ENCODE measurements around the gene ADCK1. TPM values are rescaled to one million over a fixed set of nuclear protein-coding genes. Genes with fewer than 3 reads are reported as not detected.

Gene ADCK1
- total RNA-seq, 1 donor from 2014 or later = 10.8 TPM

GRCh38 chr14:77800814-77801213 is 905 bp downstream of the ADCK1 start:
- intact Hi-C loops (cut with DNase I) = no loop called here
- H3K27ac ChIP-seq = peak overlapping the region; percentile 83

DNA sequence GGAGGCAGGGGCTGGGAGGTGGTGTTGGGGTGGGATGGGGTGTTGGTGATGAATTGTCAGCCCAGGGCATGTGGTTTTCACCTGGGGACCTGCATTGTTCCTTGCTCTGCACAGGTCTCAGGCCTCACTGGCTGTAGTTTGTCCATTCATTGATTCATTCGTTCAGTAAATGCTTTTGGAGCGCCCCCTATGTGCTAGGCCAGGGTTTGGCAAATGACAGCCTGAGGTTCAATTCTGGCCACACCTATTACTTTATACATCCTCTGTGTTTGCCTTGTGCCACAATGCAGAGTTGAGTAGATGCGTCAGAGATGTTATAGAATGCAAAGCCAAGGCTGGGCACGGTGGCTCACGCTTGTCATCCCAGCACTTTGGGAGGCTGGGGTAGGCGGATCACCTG is 4.7 kb downstream of the ADCK1 start:
- Histone ChIP-seq H3K36me3 (no peaks in the 10 kb centered on the region), H3K9me3 (no peaks in the 10 kb centered on the region), H3K4me3 (no peak overlapping the region), H3K4me1 (peaks cover 5% of the 10 kb centered on the region), H3K27ac (no peak overlapping the region), H3K27me3 (no peaks in the 10 kb centered on the region)
- no peak for DNase-seq (ENCODE audit: extremely low spot score in 2 of 2)
- intact Hi-C loops (cut with DNase I) = no loop called here
- TF ChIP-seq, protein P1, sequence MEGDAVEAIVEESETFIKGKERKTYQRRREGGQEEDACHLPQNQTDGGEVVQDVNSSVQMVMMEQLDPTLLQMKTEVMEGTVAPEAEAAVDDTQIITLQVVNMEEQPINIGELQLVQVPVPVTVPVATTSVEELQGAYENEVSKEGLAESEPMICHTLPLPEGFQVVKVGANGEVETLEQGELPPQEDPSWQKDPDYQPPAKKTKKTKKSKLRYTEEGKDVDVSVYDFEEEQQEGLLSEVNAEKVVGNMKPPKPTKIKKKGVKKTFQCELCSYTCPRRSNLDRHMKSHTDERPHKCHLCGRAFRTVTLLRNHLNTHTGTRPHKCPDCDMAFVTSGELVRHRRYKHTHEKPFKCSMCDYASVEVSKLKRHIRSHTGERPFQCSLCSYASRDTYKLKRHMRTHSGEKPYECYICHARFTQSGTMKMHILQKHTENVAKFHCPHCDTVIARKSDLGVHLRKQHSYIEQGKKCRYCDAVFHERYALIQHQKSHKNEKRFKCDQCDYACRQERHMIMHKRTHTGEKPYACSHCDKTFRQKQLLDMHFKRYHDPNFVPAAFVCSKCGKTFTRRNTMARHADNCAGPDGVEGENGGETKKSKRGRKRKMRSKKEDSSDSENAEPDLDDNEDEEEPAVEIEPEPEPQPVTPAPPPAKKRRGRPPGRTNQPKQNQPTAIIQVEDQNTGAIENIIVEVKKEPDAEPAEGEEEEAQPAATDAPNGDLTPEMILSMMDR (IDR thresholded peaks at IDR 0.05) = no peak
- TF ChIP-seq POLR2AphosphoS5 (IDR thresholded peaks at IDR 0.05; ENCODE audit: insufficient read depth in 1 of 2, low read depth in 1 of 2) (no peak), POLR2A (IDR thresholded peaks at IDR 0.05) (no peak)

More at GRCh38 chr14:77800814-77801213, 905 bp downstream of the ADCK1 start:
- H3K36me3 ChIP-seq = no peaks in the 10 kb centered on the region
- TF ChIP-seq POLR2AphosphoS5 (IDR thresholded peaks at IDR 0.05; ENCODE audit: insufficient read depth in 1 of 2, low read depth in 1 of 2) (no peak), POLR2A (IDR thresholded peaks at IDR 0.05) (no peak)
- TF ChIP-seq, protein P1 (IDR thresholded peaks at IDR 0.05) = no peak
- peak overlapping the region; percentile 66 to 77 for H3K4me3 ChIP-seq
- no peaks in the 10 kb centered on the region for H3K9me3 ChIP-seq
- no peaks in the 10 kb centered on the region for H3K27me3 ChIP-seq
- H3K4me1 ChIP-seq = peaks cover 5% of the 10 kb centered on the region
- DNase-seq (ENCODE audit: extremely low spot score in 2 of 2) = no peak

- Histone ChIP-seq H3K27me3 (no peaks in the 10 kb centered on the region), H3K36me3 (no peaks in the 10 kb centered on the region), H3K4me3 (no peak overlapping the region), H3K27ac (no peak overlapping the region), H3K9me3 (no peaks in the 10 kb centered on the region), H3K4me1 (peaks cover 1% of the 10 kb centered on the region)
- intact Hi-C loops (cut with DNase I) = no loop called here
- DNase-seq (ENCODE audit: extremely low spot score in 2 of 2) = no peak
- TF ChIP-seq, protein P1 (IDR thresholded peaks at IDR 0.05) = no peak
- TF ChIP-seq POLR2A (IDR thresholded peaks at IDR 0.05) = no peak
- no peak for TF ChIP-seq POLR2AphosphoS5 (IDR thresholded peaks at IDR 0.05; ENCODE audit: insufficient read depth in 1 of 2, low read depth in 1 of 2)
Measured at GRCh38 chr14:77805706-77806105, 5.8 kb downstream of the ADCK1 start.

DNA sequence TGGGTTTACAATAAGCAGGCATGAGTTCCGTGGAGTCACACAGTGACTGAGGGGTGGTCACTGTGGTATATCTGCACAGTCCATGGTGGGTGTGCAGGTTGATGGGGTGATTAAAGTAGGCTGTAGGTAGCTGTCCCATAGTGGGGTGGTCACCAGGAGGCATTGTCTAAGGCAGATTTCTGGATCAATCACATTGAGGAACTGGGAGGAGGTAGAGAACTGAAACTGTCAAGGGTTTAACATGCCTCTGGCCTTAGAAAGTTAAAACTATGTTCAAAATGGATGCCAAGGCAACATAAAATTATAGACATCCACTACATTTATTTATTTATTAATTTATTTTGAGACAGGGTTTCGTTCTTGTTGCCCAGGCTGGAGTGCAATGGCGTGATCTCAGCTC is 8.3 kb downstream of the ADCK1 start:
- no peaks in the 10 kb centered on the region for H3K4me1 ChIP-seq
- H3K27ac ChIP-seq = no peak overlapping the region
- intact Hi-C loops (cut with DNase I) = no loop called here

GRCh38 chr14:77809011-77809410 is 9.1 kb downstream of the ADCK1 start:
- H3K27ac ChIP-seq = no peak overlapping the region
- intact Hi-C loops (cut with DNase I) = no loop called here

More for the DNA sequence above, 8.3 kb downstream of the ADCK1 start:
- Histone ChIP-seq H3K4me3 (no peak overlapping the region), H3K27me3 (no peaks in the 10 kb centered on the region), H3K9me3 (no peaks in the 10 kb centered on the region), H3K36me3 (no peaks in the 10 kb centered on the region)
- no peak for TF ChIP-seq POLR2A (IDR thresholded peaks at IDR 0.05)
- TF ChIP-seq POLR2AphosphoS5 (IDR thresholded peaks at IDR 0.05; ENCODE audit: insufficient read depth in 1 of 2, low read depth in 1 of 2) = no peak
- TF ChIP-seq, protein P1 (IDR thresholded peaks at IDR 0.05) = no peak
- no peak for DNase-seq (ENCODE audit: extremely low spot score in 2 of 2)

More at GRCh38 chr14:77809011-77809410, 9.1 kb downstream of the ADCK1 start:
- Histone ChIP-seq H3K9me3 (no peaks in the 10 kb centered on the region), H3K4me1 (no peaks in the 10 kb centered on the region), H3K36me3 (no peaks in the 10 kb centered on the region), H3K27me3 (no peaks in the 10 kb centered on the region), H3K4me3 (no peak overlapping the region)
- TF ChIP-seq, protein P1 (IDR thresholded peaks at IDR 0.05) = no peak
- TF ChIP-seq POLR2A (IDR thresholded peaks at IDR 0.05) = no peak
- no peak for TF ChIP-seq POLR2AphosphoS5 (IDR thresholded peaks at IDR 0.05; ENCODE audit: insufficient read depth in 1 of 2, low read depth in 1 of 2)
- no peak for DNase-seq (ENCODE audit: extremely low spot score in 2 of 2)

Measured in vagina (tissue), 2 donors.